Activated CD8-positive, alpha-beta memory T cell treated with anti-CD3 and anti-CD28 coated beads for 4 hours (primary cell): Measurements from ENCODE around the gene GBA2.

ENCODE experiments used
- DNase-seq, 2 donors: peaks; one replicate each; pipeline ENCODE4 v3.0.0-alpha.2; 2020; ENCODE audit warnings: low read depth in 2 of 2

GBA2 gene

GRCh38 chr9:35766997-35767396 lies 18.0 kb upstream of the GBA2 start:
- DNase-seq: no peak

- no peak for DNase-seq
Observed at GRCh38 chr9:35763803-35764202, 14.8 kb upstream of the GBA2 start.

- no peak for DNase-seq
Observed at GRCh38 chr9:35763181-35763580, 14.2 kb upstream of the GBA2 start.

GRCh38 chr9:35760651-35761050 lies 11.6 kb upstream of the GBA2 start:
- DNase-seq: no peak

GRCh38 chr9:35759795-35760194 lies 10.8 kb upstream of the GBA2 start:
- no peak for DNase-seq

GRCh38 chr9:35758475-35759050 lies 9.5 kb upstream of the GBA2 start:
- DNase-seq: no peak

- no peak for DNase-seq
Observed at GRCh38 chr9:35757892-35758275, 8.9 kb upstream of the GBA2 start.

- no peak for DNase-seq
Observed at GRCh38 chr9:35757226-35757891, 8.3 kb upstream of the GBA2 start.

- peak; percentile 43 to 58 for DNase-seq
Observed at GRCh38 chr9:35756275-35757225, 7.5 kb upstream of the GBA2 start.

GRCh38 chr9:35755071-35755470 lies 6.0 kb upstream of the GBA2 start:
- no peak for DNase-seq

GRCh38 chr9:35754264-35754663 lies 5.2 kb upstream of the GBA2 start, which contains the start of gene MSMP:
Gene MSMP (minus strand): TSS chr9:35754276. CDS start chr9:35754129, 147 bp downstream.
- DNase-seq: no peak

GRCh38 chr9:35753466-35753865 lies 4.4 kb upstream of the GBA2 start:
- no peak for DNase-seq

- DNase-seq: no peak
Observed at GRCh38 chr9:35750256-35750531, 1.2 kb upstream of the GBA2 start.

GRCh38 chr9:35749515-35750255 lies 657 bp upstream of the GBA2 start:
- no peak for DNase-seq

- DNase-seq: no peak
Observed at GRCh38 chr9:35748242-35748857, 678 bp downstream of the GBA2 start.

GRCh38 chr9:35746583-35746982 lies 2.4 kb downstream of the GBA2 start:
- no peak for DNase-seq

- DNase-seq: no peak
Observed at GRCh38 chr9:35745569-35745968, 3.5 kb downstream of the GBA2 start.

- DNase-seq: no peak
Observed at GRCh38 chr9:35743880-35744518, 5.0 kb downstream of the GBA2 start.

GRCh38 chr9:35743452-35743851 lies 5.6 kb downstream of the GBA2 start:
- DNase-seq: no peak

GRCh38 chr9:35741740-35742139 lies 7.3 kb downstream of the GBA2 start:
- DNase-seq: no peak

GRCh38 chr9:35740243-35740642 lies 8.8 kb downstream of the GBA2 start:
- DNase-seq: no peak
